GM12892 (cell line): Measurements from ENCODE around the gene MACROD2.

Source experiments
- POLR2A ChIP-seq: IDR thresholded peaks from 2 replicates; pipeline ENCODE4 v1.6.1; 2011; ENCODE audit warnings: low read depth, low read length, control low read depth
- TAF1 ChIP-seq: IDR thresholded peaks from 2 replicates; pipeline ENCODE4 v1.6.1; 2011; ENCODE audit warnings: low read depth, mild to moderate bottlenecking, control low read depth, low read length, borderline replicate concordance

- TF ChIP-seq POLR2A: no peak
- TF ChIP-seq TAF1: no peak
Observed at GRCh38 chr20:16100111-16100510, 2104.8 kb downstream of the MACROD2 start.
